ENCODE data around the gene RAB23. TPM values are rescaled to one million over a fixed set of nuclear protein-coding genes. Genes with fewer than 3 reads are reported as not detected.
A peak's percentile ranks its signal among the peaks of the same experiment; 100 is the strongest.

Gene RAB23
- total and polyA plus RNA-seq, 9 of the 15 experiments (the other 6 are each of a cell fraction or from before 2014, with no cell fraction given), result 3.4 to 18.0 (median 9.4) TPM

DNA sequence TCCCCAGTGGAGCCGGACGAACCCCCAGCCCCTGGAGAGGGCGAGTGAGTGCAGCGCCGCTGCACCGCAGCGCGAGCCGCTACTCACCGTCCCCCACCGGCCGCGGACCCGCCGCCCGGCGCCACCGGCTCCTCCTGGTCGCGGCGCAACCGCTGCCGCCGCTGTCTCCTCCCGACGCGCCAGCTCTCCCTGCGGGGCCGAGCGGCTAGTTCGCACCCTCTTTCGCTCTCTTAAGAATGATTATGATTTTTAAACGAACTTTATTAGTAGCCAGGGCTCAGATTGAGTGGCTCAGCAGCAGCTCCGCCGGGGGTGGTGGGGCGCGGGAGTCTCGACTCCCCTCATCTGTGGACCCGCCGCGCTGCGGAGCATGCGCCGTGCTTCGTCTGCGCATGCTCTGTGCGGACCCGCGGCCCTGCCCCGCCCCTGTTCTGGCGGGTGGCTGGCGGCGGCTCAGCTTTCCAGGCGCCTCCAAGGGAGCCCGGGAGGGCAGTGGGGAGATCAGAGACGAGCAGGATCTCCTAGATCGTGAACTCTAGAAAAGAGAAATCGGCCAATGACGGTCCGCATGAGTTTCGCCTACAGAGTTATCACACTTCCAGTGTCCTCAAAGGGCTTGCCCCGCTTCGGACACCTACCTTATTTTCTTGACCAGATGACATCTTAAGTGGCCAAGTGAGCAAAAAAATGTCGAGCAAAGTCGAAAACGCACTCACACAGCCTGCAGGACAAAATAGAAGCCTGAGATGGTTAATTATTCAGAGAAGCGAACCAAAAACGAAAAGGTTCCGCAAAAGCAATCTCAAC lies at the start of gene RAB23 (continued):
- no peak for TF ChIP-seq ZNF77 (CRISPR knock-in tag; IDR thresholded peaks at IDR 0.05)
- no peak for TF ChIP-seq HDAC2 (IDR thresholded peaks at IDR 0.05)
- TF ChIP-seq DLX4 (CRISPR knock-in tag; IDR thresholded peaks at IDR 0.05), result no peak
- TF ChIP-seq, protein P1, sequence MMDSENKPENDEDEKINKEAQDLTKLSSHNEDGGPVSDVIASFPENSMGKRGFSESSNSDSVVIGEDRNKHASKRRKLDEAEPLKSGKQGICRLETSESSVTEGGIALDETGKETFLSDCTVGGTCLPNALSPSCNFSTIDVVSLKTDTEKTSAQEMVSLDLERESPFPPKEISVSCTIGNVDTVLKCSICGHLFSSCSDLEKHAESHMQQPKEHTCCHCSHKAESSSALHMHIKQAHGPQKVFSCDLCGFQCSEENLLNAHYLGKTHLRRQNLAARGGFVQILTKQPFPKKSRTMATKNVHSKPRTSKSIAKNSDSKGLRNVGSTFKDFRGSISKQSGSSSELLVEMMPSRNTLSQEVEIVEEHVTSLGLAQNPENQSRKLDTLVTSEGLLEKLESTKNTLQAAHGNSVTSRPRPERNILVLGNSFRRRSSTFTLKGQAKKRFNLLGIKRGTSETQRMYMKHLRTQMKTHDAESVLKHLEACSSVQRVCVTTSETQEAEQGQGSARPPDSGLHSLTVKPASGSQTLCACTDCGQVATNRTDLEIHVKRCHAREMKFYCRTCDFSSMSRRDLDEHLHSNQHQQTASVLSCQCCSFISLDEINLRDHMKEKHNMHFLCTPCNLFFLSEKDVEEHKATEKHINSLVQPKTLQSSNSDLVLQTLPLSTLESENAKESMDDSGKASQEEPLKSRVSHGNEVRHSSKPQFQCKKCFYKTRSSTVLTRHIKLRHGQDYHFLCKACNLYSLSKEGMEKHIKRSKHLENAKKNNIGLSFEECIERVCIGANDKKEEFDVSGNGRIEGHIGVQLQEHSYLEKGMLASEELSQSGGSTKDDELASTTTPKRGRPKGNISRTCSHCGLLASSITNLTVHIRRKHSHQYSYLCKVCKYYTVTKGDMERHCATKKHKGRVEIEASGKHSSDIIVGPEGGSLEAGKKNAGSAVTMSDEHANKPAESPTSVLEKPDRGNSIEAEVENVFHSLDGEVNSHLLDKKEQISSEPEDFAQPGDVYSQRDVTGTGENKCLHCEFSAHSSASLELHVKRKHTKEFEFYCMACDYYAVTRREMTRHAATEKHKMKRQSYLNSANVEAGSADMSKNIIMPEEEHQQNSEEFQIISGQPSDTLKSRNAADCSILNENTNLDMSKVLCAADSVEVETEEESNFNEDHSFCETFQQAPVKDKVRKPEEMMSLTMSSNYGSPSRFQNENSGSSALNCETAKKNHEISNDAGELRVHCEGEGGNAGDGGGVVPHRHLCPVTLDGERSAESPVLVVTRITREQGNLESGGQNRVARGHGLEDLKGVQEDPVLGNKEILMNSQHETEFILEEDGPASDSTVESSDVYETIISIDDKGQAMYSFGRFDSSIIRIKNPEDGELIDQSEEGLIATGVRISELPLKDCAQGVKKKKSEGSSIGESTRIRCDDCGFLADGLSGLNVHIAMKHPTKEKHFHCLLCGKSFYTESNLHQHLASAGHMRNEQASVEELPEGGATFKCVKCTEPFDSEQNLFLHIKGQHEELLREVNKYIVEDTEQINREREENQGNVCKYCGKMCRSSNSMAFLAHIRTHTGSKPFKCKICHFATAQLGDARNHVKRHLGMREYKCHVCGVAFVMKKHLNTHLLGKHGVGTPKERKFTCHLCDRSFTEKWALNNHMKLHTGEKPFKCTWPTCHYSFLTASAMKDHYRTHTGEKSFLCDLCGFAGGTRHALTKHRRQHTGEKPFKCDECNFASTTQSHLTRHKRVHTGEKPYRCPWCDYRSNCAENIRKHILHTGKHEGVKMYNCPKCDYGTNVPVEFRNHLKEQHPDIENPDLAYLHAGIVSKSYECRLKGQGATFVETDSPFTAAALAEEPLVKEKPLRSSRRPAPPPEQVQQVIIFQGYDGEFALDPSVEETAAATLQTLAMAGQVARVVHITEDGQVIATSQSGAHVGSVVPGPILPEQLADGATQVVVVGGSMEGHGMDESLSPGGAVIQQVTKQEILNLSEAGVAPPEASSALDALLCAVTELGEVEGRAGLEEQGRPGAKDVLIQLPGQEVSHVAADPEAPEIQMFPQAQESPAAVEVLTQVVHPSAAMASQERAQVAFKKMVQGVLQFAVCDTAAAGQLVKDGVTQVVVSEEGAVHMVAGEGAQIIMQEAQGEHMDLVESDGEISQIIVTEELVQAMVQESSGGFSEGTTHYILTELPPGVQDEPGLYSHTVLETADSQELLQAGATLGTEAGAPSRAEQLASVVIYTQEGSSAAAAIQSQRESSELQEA (IDR thresholded peaks at IDR 0.05; ENCODE audit: low read depth), result no peak
- TF ChIP-seq RAD21 (CRISPR knock-in tag; conservative IDR thresholded peaks at IDR 0.05 in 1 of 2, IDR thresholded peaks at IDR 0.05 in 1 of 2), result no peak
- 0 out of 2 replicates have a peak, but pooled peaks have one; percentile 42 for TF ChIP-seq MTA3 (IDR thresholded peaks at IDR 0.05; ENCODE audit: borderline replicate concordance)
- TF ChIP-seq ZNF121 (CRISPR knock-in tag; conservative IDR thresholded peaks at IDR 0.05), result no peak
- TF ChIP-seq ASH1L (IDR thresholded peaks at IDR 0.05; ENCODE audit: borderline replicate concordance, low read depth, partially characterized antibody), result no peak
- TF ChIP-seq ZNF79 (CRISPR knock-in tag; IDR thresholded peaks at IDR 0.05; ENCODE audit: low read depth), result no peak
- TF ChIP-seq SMARCA4 (IDR thresholded peaks at IDR 0.05), result no peak
- TF ChIP-seq ZNF3 (CRISPR knock-in tag; IDR thresholded peaks at IDR 0.05), result no peak
- TF ChIP-seq ZNF212 (CRISPR knock-in tag; IDR thresholded peaks at IDR 0.05), result no peak
- no peak for TF ChIP-seq SMARCB1 (IDR thresholded peaks at IDR 0.05; ENCODE audit: insufficient read length, low read depth)
- TF ChIP-seq, protein P2, sequence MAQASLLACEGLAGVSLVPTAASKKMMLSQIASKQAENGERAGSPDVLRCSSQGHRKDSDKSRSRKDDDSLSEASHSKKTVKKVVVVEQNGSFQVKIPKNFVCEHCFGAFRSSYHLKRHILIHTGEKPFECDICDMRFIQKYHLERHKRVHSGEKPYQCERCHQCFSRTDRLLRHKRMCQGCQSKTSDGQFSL (CRISPR knock-in tag; IDR thresholded peaks at IDR 0.05), result no peak
- TF ChIP-seq, protein P2 (tag; IDR thresholded peaks at IDR 0.05), result no peak
- TF ChIP-seq FUS (optimal IDR thresholded peaks at IDR 0.05; ENCODE audit: low read depth, low read length), result peak; percentile 27
- no peak for TF ChIP-seq NR2F6 (CRISPR knock-in tag; IDR thresholded peaks at IDR 0.05)
- TF ChIP-seq ATF4 (CRISPR knock-in tag; IDR thresholded peaks at IDR 0.05), result no peak
- TF ChIP-seq ZSCAN32 (CRISPR knock-in tag; IDR thresholded peaks at IDR 0.05), result no peak

Measured in K562 (cell line).